DOHH2 (cell line): ENCODE results near the gene BATF.

Experiments
- H3F3A ChIP-seq: fragments of 200-600 bp; sonication (generic), shearing (Covaris generic); 2 replicates; pipeline ENCODE4 v1.6.0; 2016; ENCODE audit warnings: antibody characterized with exemption, mild to moderate bottlenecking; ENCODE audit not compliant: control insufficient read depth, insufficient read depth
- H3K27ac ChIP-seq: fragments of 200-600 bp; sonication (generic); 2 replicates; pipeline ENCODE4 v1.5.1; 2014; ENCODE audit warnings: low read depth, mild to moderate bottlenecking, low read length, moderate library complexity
- H3K27me3 ChIP-seq: fragments of 200-600 bp; sonication (generic); 2 replicates; pipeline ENCODE4 v1.6.1; 2014; ENCODE audit warnings: mild to moderate bottlenecking, low read length, mixed read lengths; ENCODE audit not compliant: control insufficient read depth
- H3K36me3 ChIP-seq: fragments of 200-600 bp; sonication (generic); 2 replicates; pipeline ENCODE4 v1.6.1; 2014; ENCODE audit warnings: mild to moderate bottlenecking, low read length, moderate library complexity, mixed read lengths; ENCODE audit not compliant: control insufficient read depth
- H3K4me1 ChIP-seq: fragments of 200-600 bp; sonication (generic); 2 replicates; pipeline ENCODE4 v1.6.1; 2014; ENCODE audit warnings: mild to moderate bottlenecking, low read length, mixed read lengths; ENCODE audit not compliant: control insufficient read depth
- H3K4me2 ChIP-seq: fragments of 200-600 bp; sonication (generic); 2 replicates; pipeline ENCODE4 v1.6.0; 2014; ENCODE audit warnings: mild to moderate bottlenecking, low read length, moderate library complexity
- H3K4me3 ChIP-seq: fragments of 200-600 bp; sonication (generic); 2 replicates; pipeline ENCODE4 v1.5.1; 2014; ENCODE audit warnings: mild to moderate bottlenecking, low read length, mixed read lengths
- H3K79me2 ChIP-seq: fragments of 200-600 bp; sonication (generic); 2 replicates; pipeline ENCODE4 v1.6.1; 2014; ENCODE audit warnings: mild to moderate bottlenecking, low read length, mixed read lengths; ENCODE audit not compliant: control insufficient read depth
- H3K9me2 ChIP-seq: fragments of 200-600 bp; sonication (generic); replicated peaks from 2 replicates; pipeline ENCODE4 v1.6.1; 2014; ENCODE audit warnings: mild to moderate bottlenecking, low read length, mixed read lengths; ENCODE audit not compliant: control insufficient read depth
- H3K9me3 ChIP-seq: fragments of 200-600 bp; sonication (generic); 2 replicates; pipeline ENCODE4 v1.6.1; 2014; ENCODE audit warnings: antibody characterized with exemption, low read length, mixed read lengths; ENCODE audit not compliant: control insufficient read depth, insufficient read depth
- H4K20me1 ChIP-seq: fragments of 200-600 bp; sonication (generic); 2 replicates; pipeline ENCODE4 v1.6.0; 2014; ENCODE audit warnings: low read depth, mild to moderate bottlenecking, antibody characterized with exemption, low read length, moderate library complexity; ENCODE audit not compliant: control insufficient read depth, insufficient read depth
- CTCF ChIP-seq: fragments of 200-600 bp; sonication (generic); IDR thresholded peaks from one replicate; pipeline ENCODE4 v1.5.1; 2014; ENCODE audit warnings: antibody characterized with exemption, mild to moderate bottlenecking, low read depth, low read length; ENCODE audit not compliant: poor library complexity, severe bottlenecking
- EZH2phosphoT487 ChIP-seq: fragments of 200-600 bp; sonication (generic); IDR thresholded peaks from 2 replicates; pipeline ENCODE4 v1.6.1; 2017; ENCODE audit warnings: borderline replicate concordance, mild to moderate bottlenecking, antibody characterized with exemption, low read length, moderate library complexity, mixed read lengths

The BATF gene

DNA sequence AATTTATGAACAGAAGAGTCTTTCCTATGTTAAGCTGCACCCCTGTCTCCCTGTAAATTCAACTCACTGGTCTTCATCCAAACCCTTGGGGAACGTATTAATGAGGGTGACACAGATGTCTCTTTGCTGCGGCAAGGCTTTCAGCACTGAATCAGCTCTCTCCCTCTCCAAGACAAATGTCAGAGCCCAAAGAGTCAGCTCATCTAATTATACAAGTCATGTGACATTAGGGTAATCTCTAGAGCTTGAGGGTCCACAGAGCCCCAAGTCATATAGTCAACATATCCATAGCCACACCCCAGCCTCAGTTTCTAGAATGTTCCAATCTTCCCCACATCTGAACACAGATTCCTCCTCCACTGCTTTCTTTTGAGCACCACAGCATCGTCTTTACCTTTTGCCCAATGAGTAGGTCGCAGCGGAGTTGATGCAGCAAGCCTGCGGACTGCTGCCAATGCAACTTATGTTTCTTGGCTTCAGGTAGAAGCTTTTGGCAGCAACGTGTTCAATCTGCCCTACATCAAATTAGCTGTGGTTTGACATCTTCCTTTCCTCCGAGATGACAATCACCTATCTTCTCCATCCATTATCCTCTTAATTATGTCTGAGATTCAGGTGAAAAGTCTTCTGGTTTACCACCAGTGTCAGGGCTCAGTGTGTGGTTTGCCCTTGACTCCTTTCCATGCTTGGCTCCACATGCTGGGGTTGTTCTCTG lies 5.3 kb downstream of the BATF start:
- H4K20me1 ChIP-seq, result no peaks in the 10 kb centered on the region; the same call in 1 of the 2 replicates
- no peaks in the 10 kb centered on the region for H3K9me3 ChIP-seq
- peaks cover 4% of the 10 kb centered on the region for H3K4me1 ChIP-seq
- H3K9me2 ChIP-seq, result no peaks in the 10 kb centered on the region
- peaks cover 65% of the 10 kb centered on the region for H3K27me3 ChIP-seq
- H3F3A ChIP-seq, result no peaks in the 10 kb centered on the region
- no peaks in the 10 kb centered on the region for H3K79me2 ChIP-seq
- no peak overlapping the region for H3K4me3 ChIP-seq
- no peak for TF ChIP-seq EZH2phosphoT487
- no peak for TF ChIP-seq CTCF
- H3K36me3 ChIP-seq, result no peaks in the 10 kb centered on the region
- H3K4me2 ChIP-seq, result no peak overlapping the region
- no peak overlapping the region for H3K27ac ChIP-seq

DNA sequence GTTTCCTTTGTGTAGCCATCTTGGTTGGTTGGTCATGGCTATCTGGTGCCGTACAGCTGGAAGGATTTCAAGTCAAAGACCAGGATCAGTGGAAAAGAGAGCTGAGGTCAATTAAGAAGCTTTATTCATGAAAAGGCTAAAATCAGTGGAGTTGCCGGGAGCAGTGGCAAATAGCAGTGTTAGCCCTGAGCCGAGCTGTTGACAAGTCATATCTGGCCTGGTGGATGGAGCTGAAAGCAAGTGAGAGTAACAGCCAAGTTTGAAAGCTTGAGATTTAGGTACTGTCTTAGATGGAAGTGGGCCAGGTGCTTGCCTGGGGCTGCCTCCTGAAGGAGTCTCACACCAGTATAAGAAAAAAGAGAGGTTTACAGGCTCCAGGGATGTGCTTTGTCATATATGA lies 9.0 kb downstream of the BATF start:
- H3K27ac ChIP-seq, result no peak overlapping the region

GRCh38 chr14:75531660-75532317 lies 9.5 kb downstream of the BATF start:
- Histone ChIP-seq H3K9me3 (no peaks in the 10 kb centered on the region), H3K4me2 (no peak overlapping the region), H3K27me3 (peaks cover 32% of the 10 kb centered on the region), H3K4me1 (no peaks in the 10 kb centered on the region), H4K20me1 (no peaks in the 10 kb centered on the region; the same call in 1 of the 2 replicates), H3F3A (no peaks in the 10 kb centered on the region), H3K4me3 (no peak overlapping the region), H3K9me2 (no peaks in the 10 kb centered on the region), H3K79me2 (no peaks in the 10 kb centered on the region), H3K27ac (no peak overlapping the region), H3K36me3 (no peaks in the 10 kb centered on the region)
- no peak for TF ChIP-seq EZH2phosphoT487
- TF ChIP-seq CTCF, result no peak

More for the DNA sequence above, 9.0 kb downstream of the BATF start:
- H3K27me3 ChIP-seq, result peaks cover 37% of the 10 kb centered on the region
- no peak overlapping the region for H3K4me2 ChIP-seq
- H3K9me2 ChIP-seq, result no peaks in the 10 kb centered on the region
- H3K79me2 ChIP-seq, result no peaks in the 10 kb centered on the region
- H4K20me1 ChIP-seq, result no peaks in the 10 kb centered on the region; the same call in 1 of the 2 replicates
- no peaks in the 10 kb centered on the region for H3K36me3 ChIP-seq
- TF ChIP-seq CTCF (no peak), EZH2phosphoT487 (no peak)
- no peaks in the 10 kb centered on the region for H3F3A ChIP-seq
- H3K4me3 ChIP-seq, result no peak overlapping the region
- H3K9me3 ChIP-seq, result no peaks in the 10 kb centered on the region
- no peaks in the 10 kb centered on the region for H3K4me1 ChIP-seq
